ENCODE results near the gene CAST. TPM values are rescaled to one million over a fixed set of nuclear protein-coding genes. Genes with fewer than 3 reads are reported as not detected.

Gene CAST, protein sequence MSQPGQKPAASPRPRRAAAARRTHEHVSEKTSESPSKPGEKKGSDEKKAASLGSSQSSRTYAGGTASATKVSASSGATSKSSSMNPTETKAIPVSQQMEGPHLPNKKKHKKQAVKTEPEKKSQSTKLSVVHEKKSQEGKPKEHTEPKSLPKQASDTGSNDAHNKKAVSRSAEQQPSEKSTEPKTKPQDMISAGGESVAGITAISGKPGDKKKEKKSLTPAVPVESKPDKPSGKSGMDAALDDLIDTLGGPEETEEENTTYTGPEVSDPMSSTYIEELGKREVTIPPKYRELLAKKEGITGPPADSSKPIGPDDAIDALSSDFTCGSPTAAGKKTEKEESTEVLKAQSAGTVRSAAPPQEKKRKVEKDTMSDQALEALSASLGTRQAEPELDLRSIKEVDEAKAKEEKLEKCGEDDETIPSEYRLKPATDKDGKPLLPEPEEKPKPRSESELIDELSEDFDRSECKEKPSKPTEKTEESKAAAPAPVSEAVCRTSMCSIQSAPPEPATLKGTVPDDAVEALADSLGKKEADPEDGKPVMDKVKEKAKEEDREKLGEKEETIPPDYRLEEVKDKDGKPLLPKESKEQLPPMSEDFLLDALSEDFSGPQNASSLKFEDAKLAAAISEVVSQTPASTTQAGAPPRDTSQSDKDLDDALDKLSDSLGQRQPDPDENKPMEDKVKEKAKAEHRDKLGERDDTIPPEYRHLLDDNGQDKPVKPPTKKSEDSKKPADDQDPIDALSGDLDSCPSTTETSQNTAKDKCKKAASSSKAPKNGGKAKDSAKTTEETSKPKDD
- 62.0 and 83.8 TPM in 2 replicates for total RNA-seq

DNA sequence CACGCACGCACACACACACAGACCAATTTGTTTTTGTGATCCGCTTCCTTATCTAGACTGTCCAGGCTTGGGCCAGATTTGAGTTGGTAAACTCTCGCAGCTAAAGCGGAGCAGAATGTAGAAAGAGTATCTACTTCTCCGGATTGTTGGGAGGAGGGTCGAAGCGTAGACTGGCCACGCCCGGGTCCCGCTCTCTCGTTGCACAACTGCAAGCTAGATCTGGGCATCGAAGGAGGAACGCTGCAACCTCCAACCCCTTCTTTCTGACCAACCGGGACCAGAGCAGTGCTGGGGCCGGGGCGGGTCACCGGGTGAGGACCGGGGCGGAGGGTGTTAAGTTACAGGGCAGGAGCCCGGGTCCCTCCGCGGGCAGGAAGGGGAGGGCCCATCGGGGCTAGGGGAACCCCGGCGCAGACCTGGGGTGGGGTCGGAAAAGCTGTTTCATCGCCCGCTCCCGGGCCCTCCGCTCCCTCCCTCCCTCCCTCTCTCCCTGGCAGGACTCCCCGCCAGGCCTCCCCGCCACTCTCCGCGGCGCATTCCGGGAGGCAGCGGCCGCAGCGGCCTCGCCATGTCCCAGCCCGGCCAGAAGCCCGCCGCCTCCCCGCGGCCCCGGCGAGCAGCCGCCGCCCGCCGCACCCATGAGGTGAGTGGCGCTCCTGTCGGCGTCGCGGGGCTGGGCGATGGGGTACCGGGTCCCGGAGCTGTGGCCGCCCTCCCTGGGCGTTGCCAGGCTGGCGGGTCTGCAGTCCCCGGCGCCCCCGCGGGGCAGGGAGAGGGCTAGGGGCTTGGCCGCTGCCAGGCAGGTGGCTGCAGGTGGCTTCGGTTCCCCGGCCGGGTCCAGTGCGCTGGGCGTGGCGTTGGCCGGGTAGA is at the start of gene CAST:
Gene CAST, plus strand, starts transcription at position 522 of the 870 bp plus-strand sequence. Its CDS starts 47 bp downstream, at position 569.

Other genes with a start within 250 kb of the CAST start
- gene PCSK1, start 229.1 kb upstream of the CAST start, total RNA-seq: 0.13 TPM in 1 of 2 replicates, not detected in the other
- 28.5 and 62.2 TPM in 2 replicates for gene ERAP1, start 145.6 kb downstream of the CAST start, total RNA-seq
- 26.7 and 50.1 TPM in 2 replicates for gene ERAP2, start 214.1 kb downstream of the CAST start, total RNA-seq